Liver (tissue), 3 donors: Measurements from ENCODE around the gene FKBP9.
"Not testable (repeated sequence)": the region's sequence is repeated elsewhere in the genome, so short reads cannot be mapped to it uniquely, and the experiment has no call there.

Experiments
- EGR1 ChIP-seq, 2 donors: IDR thresholded peaks; 2 replicates each; pipeline ENCODE4 v1.6.1; 2016 to 2018; ENCODE audit warnings: antibody characterized with exemption in 2 of 2, low read depth in 2 of 2
- FOXA1 ChIP-seq: IDR thresholded peaks from 2 replicates; pipeline ENCODE4 v1.6.1; 2016; ENCODE audit warnings: antibody characterized with exemption
- GABPA ChIP-seq, 2 donors: IDR thresholded peaks in 1 of 2; conservative IDR thresholded peaks in 1 of 2; 2 replicates each; pipeline ENCODE4 v1.6.1; 2016; ENCODE audit warnings: antibody characterized with exemption in 2 of 2, mild to moderate bottlenecking in 1 of 2, moderate library complexity in 1 of 2
- HNF4A ChIP-seq, 2 donors: conservative IDR thresholded peaks; 2 replicates each; pipeline ENCODE4 v1.6.1; 2016; ENCODE audit warnings: antibody characterized with exemption in 2 of 2, mild to moderate bottlenecking in 2 of 2
- JUND ChIP-seq, 2 donors: IDR thresholded peaks; 2 replicates each; pipeline ENCODE4 v1.6.1; 2016; ENCODE audit warnings: antibody characterized with exemption in 2 of 2
- MAX ChIP-seq: IDR thresholded peaks from 2 replicates; pipeline ENCODE4 v1.6.1; 2016; ENCODE audit warnings: antibody characterized with exemption
- RAD21 ChIP-seq, 2 donors: IDR thresholded peaks; 2 replicates each; pipeline ENCODE4 v1.6.1; 2016; ENCODE audit warnings: antibody characterized with exemption in 2 of 2, mild to moderate bottlenecking in 2 of 2
- TAF1 ChIP-seq: conservative IDR thresholded peaks from 2 replicates; pipeline ENCODE4 v1.6.1; 2016; ENCODE audit warnings: antibody characterized with exemption, mild to moderate bottlenecking
- YY1 ChIP-seq: IDR thresholded peaks from 2 replicates; pipeline ENCODE4 v1.6.1; 2016; ENCODE audit warnings: antibody characterized with exemption, mild to moderate bottlenecking
- TF ChIP-seq, protein P1 (sequence below): fragments of 150-350 bp; IDR thresholded peaks from 2 replicates; pipeline ENCODE4 v1.5.1; 2017; ENCODE audit warnings: improper control_type of control experiment, low read depth, low read length; ENCODE audit not compliant: missing input control
- TF ChIP-seq, protein P2 (sequence below): IDR thresholded peaks from 2 replicates; pipeline ENCODE4 v1.6.1; 2016; ENCODE audit warnings: antibody characterized with exemption
- donor health status: healthy.
- donor health status: healthy.

DNA sequence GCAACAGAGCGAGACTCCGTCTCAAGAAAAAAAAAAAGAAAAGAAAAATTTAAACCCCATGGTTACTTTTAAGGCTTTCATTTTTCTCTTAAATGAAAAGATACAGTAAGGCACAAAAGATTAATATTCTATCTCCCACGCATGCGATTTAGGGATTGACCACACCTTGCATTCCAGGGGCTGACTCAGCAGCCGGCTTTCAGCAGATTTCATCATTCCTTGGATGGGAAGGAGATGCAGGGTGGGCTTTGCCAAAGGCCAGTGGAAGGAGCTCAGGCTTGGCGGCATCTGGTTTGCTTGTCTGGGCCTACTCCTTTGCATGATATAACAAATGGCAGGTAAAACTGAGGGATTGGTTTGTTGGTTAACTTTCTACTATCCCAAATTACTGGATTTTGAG, 22.0 kb downstream of the FKBP9 start:
- TF ChIP-seq, protein P1, sequence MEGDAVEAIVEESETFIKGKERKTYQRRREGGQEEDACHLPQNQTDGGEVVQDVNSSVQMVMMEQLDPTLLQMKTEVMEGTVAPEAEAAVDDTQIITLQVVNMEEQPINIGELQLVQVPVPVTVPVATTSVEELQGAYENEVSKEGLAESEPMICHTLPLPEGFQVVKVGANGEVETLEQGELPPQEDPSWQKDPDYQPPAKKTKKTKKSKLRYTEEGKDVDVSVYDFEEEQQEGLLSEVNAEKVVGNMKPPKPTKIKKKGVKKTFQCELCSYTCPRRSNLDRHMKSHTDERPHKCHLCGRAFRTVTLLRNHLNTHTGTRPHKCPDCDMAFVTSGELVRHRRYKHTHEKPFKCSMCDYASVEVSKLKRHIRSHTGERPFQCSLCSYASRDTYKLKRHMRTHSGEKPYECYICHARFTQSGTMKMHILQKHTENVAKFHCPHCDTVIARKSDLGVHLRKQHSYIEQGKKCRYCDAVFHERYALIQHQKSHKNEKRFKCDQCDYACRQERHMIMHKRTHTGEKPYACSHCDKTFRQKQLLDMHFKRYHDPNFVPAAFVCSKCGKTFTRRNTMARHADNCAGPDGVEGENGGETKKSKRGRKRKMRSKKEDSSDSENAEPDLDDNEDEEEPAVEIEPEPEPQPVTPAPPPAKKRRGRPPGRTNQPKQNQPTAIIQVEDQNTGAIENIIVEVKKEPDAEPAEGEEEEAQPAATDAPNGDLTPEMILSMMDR, result not testable (repeated sequence)
- not testable (repeated sequence) for TF ChIP-seq MAX; RAD21 (IDR thresholded peaks at IDR 0.05); GABPA (IDR thresholded peaks at IDR 0.05 in 1 of 2, conservative IDR thresholded peaks at IDR 0.05 in 1 of 2); YY1; HNF4A (conservative IDR thresholded peaks at IDR 0.05); TAF1; EGR1 (IDR thresholded peaks at IDR 0.05; ENCODE audit: low read depth in 2 of 2); JUND (IDR thresholded peaks at IDR 0.05); FOXA1
- TF ChIP-seq, protein P2, sequence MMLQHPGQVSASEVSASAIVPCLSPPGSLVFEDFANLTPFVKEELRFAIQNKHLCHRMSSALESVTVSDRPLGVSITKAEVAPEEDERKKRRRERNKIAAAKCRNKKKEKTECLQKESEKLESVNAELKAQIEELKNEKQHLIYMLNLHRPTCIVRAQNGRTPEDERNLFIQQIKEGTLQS, result not testable (repeated sequence)
